Activated CD4-positive, alpha-beta T cell treated with anti-CD3 and anti-CD28 coated beads, Interleukin-2, amount 50 U/mL, for 48 hours (primary cell): ENCODE measurements around the gene POLK.

Source experiments
- DNase-seq, 2 experiments: peaks; one replicate each; pipeline ENCODE4 v3.0.0-alpha.2; 2020

The POLK gene

DNA sequence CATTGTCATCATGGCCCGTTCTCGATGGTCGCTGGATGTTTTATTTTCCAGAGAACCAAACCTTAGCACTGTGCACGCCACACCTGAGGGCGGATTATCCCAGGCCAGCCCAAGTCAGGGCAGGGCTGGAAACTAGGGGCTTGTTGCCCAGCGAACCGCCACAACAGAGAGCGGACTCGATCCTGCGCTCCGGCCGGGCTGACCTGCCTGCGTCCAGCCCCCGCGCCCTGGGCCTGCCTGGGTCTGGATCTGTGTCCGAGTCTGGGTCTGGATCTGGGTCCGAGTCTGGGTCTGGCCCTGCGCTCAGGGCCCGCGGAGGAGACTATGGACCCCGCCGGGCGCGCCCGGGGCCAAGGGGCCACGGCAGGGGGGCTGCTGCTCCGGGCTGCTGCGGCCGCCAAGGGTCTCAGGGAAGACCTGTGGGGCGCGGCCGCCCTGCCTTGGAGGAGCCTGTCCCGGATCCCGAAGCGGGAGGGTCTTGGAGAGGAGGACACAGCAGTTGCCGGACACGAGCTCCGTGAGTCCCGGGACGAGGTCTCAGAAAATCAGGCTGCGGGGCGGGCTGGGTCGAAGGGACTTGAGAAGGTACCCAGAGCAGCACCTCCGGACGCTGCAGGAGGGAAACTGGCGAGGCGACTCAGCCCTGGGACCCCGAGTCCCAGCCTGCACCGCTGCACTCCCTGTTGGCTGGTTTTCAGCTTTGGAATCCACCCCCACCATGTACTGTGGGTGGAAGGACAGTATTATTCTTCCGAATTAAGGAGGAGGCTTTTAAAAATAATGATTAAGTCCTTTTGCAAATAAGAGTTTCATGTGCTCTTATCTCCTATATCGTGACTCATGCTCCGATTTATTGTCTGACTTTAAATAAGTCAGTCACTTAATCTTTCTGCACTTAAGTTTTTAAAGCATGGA is 99.9 kb downstream of the POLK start, which contains the start of gene ANKDD1B:
Gene ANKDD1B, plus strand, starts transcription at position 143 of the 915 bp plus-strand sequence. Its CDS starts 182 bp downstream, at position 325.
- DNase-seq, result no peak

DNA sequence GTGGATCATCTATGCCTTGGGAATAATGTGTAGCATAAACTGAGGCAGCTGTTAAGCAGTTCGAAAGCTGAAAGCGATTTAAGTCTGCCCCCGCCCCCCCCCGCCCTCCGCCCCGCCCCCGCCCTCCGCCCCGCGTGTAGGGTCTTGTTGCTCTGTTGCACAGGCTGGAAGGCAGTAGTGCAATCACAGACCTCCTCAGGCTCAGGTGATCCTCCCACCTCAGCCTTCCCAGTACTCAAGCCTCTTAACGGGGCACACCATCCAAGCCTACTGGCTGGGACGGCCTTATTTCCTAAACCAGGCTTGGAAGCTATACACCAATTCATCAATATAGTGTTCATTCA is 100.5 kb downstream of the POLK start:
- no peak for DNase-seq

DNA sequence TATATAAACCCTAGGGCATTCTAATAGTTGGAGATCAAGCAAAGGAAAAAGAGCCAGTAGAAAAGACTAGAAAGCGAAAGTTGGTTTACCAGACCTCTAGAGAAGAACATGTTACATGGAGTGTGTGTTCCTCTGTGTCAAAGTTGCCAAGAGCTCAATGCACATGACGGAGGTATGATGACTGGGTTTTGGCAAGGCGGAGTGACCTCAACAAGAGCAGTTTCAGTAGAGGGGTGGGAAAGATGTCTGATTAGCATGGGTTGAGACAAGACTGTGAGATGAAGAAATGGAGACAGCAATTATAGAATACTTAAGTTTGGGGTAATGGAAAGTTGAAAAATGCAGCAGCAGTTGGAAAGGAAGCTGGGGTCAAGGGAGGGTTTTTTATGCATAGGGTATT is 101.2 kb downstream of the POLK start:
- no peak for DNase-seq

DNA sequence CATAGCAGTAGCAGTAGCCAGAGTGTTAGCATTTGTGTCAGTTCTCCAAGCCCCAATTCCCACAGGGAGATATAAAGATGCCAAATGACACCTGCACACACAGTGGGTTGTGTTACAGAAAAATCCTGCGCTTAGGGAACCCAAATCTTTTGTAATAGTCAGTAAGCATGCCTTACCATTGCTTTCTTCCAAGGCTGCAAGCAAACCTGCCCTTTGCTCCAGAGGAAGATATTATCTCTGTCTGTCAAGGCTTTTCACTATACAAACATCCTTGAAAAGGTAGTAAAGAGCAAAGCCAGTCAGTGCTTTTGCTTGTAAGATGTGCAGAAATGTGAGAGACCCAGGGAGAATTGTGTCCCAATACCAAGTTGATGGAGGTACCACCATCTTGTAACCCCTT is 102.5 kb downstream of the POLK start:
- DNase-seq, result no peak

DNA sequence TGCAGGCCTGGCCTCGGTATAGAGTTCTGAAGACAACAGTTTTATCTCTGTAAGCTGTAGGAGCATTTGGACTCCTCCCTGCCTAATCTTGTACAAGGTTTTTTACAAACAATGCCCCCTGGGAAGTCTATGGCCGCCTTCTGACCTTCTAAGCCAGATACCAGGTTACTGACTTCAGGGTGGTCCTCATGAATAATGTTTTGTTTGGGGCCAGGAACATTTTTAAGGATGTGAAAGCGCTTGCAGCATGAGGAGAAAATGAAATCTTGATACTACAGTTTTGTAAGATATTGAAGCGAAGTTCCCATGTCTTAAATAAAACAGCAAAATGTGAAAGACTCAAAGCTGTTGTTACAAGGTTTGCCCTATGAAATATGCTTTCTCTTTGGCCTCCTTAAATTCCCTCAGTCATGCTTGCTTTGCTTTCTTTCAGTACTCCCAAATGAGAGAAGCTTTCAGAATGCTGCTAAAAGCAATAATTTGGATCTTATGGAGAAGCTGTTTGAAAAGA is 104.7 kb downstream of the POLK start:
- DNase-seq, result no peak

DNA sequence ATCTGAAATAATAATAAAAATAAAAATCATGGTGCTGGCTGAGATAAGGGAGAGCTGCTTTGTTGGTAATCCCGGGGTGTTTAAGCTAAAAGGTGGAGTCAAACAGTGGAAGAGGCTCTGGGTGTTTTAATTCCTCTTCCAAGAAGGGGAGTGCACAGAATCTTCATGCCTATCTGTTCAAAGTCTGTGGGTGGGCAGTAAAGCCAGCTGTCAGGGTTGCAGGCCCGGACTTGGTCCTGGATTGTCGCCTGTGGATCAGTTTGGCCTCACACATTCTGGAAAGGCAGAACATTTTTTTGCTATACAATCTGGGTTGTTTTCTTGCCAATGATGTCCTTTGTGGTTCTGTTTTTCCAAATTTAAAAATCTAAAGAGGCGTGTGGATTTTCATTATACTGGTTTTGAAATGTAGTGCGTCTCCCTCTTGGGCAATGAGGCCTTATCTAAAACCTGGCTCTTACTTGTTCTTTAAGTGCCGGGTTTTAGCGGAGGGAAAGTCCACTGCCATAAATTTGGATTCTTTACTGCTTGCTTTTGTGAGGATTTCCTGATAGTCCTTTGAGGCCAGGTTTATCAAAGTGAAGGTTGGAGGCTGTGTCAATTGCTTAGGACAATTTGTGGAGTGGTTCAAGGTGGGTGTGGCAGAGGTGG is 105.4 kb downstream of the POLK start:
- DNase-seq, result no peak

DNA sequence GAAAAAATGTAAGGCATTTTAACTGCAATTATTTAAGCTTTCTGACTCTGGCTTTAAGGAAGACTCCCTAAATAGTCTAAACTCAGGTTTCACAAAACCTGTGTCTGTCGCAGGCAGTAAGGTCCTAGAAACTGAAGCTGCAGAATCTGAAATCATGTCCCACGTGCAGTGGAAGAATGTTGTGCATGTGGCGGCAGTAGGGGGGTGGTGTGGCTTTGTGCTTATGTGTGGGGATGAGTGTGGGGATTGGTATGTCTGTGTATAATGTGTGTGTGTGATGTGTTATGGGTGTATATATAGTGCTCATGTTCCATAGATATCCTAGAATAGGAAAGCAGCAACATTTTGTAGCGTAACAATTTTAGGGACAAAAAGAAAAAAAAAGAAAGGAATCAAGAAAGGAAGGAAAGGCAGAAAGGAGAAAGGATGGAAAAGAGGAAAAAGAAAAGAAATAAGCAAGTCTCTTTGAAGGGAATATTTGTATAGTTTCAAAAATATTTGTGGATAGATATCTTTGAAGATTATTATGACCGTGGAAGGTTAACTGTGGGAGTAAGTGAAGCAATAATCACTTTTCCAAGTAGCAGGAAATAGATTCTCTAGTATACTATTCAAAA is 106.2 kb downstream of the POLK start:
- no peak for DNase-seq

DNA sequence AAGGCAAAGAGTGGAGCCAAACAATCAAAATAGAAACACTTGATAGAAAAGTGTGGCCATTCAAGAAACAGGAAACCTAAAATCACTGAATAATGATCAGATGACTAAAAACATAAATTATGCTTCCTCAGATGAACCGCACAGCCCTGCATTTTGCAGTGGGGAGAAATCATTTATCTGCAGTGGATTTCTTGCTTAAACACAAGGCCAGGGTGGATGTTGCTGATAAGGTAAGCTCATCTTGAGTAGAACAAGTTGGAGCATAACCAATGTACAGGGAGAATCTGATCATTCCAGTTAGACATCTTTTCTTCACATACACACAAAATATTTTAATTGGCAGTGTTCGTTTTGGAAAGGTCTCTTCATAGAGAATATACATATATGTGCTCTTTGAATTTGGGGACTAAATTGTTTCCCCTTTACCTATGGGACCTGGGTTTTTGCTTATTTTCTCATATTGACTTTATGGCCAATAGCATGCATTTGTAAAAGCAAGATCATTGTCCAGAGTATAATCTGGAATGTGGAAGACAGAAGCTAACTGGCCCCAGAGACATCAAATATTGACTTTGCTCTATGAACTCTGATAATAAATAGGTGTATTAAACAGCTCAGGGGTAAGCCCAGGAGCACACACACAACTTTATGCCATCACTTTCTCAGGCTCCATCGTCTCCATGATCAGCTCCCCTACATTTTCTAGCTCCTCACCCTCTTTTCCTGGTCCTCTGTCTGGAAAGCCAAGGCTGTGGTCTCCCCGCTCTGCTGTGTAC is 108.7 kb downstream of the POLK start:
- DNase-seq, result no peak

DNA sequence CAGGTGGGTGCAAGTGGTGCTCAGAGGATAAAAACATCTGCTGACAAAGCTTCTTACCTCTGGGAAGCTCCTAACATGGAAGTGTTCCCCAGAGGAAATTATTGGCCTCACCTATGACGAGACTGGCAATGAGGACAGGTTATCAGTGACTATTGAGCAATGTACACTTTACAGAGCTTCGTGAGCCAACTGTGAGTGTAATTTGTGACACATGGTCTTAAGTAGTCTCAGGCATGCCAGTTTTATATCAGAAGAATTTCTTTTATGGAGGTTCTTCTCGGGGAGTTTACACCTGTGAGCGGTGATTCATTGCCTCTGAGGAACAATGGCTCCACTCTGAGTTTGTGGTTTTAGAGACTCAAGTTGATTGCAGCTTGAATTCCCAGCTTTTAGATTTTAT is 110.9 kb downstream of the POLK start:
- no peak for DNase-seq

DNA sequence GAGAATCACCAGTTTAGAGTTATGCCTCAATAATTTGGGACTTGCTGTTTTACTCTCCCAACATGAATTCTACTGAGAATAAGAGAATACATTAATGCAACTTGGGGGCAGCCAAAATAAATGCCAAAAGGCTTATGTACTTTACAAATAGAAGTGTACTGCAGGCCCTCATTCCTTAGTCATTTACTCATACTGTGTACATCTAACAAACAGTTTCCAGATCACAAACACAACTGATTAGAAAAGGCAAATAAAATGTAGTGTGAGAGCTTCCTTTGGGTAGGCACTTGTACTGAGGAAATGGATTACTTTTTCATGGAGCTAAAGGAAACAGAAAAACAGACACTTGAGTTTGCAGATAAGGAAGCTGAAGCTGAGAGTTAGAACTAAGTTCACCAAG is 112.2 kb downstream of the POLK start:
- no peak for DNase-seq

DNA sequence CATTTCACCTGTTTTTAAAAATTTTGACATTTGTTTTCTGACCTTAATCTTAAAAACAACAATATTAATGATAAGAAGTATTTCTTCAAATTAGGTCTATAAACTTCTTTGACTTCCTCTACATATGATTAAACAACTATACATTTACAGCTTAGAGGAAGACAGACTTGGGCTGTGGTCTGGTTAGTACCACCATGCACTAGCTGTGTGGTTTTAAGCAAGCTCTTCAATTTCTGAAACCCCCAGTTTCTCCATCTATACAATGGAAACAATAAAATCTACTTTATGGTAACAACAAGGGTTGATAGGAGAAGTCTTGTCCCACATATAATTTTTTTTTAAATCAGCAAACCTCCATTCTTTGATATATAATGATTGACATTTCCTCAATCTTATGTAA is 115.3 kb downstream of the POLK start:
- DNase-seq, result no peak

DNA sequence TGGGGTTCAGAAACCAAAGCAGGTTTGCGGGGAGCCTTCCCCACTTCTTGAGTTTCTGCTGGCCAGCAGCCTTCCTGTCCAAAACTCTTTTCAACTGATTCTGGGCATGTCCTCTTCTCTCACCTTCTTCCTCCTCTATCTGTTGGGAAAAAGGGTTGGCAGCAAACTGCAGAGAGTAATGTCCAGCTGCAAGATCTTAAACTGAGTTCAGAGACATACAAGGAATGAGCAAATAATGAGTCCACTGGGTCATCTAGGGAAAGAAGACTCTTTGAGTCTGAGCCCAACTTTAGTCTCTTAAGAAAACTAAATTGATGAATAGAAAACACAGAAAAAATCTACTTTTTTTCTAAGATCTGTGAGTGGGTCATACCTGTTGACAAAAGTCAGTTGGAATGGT is 116.1 kb downstream of the POLK start:
- no peak for DNase-seq

DNA sequence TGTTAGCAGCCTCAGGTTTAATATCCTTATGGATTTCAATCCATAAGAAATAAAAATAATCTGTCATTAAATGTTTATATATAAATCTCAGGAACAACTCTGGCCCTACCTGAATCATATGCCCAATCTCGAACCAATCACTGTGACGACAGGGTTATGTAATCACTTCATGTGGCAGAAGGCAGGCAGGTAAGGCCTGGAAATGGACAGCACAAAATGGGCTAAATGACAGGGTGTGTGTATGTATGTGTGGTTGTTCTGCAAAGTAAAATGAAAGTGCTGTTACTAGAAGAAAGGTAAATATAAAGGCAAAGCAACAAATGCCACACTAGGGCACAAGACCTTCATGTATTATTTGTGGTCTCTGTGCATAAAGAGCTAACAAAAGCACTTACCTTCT is 119.2 kb downstream of the POLK start:
- DNase-seq, result no peak

DNA sequence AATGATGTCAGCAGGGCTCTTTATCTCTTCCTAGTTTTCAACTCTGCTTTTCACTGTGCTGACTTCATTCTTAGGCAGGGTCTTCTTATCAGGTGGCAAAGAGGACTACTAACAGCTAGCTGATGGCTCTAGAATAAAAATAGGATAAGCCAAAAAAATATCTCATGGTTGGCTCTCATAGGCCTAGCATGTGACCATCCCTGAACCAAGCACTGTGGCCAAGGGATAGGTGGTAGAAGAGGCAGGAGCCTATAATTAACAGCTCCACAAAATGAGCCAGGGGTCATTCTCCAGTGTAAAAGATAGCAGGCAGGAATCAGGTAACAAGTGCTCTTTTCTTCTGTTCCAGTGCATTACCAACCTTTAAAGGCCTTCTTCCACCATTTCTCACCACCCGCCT is 120.6 kb downstream of the POLK start:
- no peak for DNase-seq

DNA sequence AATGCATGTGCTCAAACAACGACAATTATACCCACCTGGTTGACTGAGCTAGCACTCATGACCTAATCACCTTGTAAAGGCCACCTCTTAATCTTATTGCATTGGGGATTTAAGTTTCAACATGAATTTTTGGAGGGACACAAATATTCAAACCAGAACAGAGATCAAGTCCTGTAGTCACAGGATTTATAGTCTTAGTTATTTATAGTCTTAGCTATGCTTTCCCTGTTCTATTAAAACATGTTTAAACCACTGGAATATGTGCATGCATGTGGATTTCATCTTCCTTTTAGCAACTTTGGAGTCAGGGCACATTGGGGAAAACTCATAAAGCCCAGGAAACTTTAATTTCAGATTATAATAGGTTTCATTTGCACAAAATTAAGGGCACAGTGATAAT is 126.3 kb downstream of the POLK start:
- no peak for DNase-seq

DNA sequence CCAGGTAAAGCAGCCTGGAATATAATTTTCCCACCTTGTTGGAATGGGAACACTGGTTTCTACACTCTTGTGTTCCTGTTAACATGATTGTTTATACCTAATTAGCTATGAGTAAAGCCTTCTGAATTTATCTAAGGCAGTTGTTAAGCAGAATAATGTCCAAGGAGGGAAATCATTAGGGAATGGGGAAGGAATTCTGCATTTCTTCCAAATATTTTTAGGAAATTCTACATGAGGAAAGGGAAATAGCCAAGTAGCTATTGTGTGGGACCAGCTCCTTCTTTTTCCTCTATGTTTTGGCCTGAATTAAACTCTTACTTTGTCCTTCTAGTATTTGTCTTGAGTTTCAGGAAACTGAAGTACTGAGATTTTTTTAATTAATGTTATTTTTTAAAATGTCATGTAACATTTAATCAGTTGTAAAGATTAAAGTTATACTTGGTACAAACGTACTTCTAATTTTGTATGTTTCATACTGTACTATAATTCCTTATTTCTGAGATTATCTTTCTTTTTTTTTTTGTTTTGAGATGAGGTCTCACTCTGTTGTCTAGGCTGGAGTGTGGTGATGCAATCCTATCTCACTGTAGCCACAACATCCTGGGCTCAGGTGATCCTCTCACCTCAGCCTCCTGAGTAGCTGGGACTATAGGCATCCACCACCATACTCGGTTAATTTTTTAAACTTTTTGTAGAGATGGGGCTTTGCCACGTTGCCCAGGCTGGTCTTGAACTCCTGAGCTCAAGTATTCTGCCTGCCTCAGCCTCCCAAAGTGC is 128.0 kb downstream of the POLK start:
- DNase-seq, result no peak

DNA sequence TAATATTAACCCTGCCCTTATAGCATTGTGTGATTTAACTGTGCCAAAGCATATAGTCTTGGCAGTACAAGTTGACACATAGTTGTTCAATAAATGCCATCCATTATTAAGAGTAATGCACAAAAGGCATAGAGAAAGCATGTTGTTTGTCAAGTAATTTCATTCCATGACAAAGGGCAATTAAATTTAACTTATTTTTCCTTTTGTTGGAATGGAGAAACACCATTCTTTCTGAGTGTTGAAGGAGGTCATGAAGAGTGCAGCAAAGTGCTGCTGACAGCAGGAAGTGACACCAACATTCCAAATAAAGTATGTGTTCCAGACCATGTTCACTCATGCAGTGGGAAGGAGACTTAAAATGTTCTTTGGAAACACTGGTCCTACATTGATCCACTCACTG is 128.7 kb downstream of the POLK start:
- DNase-seq, result no peak

DNA sequence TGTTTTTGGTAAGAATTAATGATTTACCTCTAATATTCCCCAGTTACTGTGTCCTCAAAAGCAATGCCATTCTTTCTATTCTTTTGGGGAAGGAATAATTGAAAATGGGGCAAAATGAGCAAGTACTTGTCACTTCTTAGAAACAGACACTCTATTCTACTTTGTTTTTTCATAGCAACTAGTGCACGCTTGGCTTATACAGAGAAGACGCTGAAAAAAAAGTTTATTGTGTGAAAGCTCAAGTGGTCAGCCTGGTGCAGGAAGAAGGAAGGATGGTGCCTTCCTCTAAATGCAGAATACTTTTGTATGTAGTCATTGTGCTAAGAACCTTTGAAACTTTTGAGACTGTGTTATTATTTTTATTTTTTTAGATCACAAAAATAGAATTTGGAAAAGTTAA is 129.1 kb downstream of the POLK start:
- DNase-seq, result no peak

DNA sequence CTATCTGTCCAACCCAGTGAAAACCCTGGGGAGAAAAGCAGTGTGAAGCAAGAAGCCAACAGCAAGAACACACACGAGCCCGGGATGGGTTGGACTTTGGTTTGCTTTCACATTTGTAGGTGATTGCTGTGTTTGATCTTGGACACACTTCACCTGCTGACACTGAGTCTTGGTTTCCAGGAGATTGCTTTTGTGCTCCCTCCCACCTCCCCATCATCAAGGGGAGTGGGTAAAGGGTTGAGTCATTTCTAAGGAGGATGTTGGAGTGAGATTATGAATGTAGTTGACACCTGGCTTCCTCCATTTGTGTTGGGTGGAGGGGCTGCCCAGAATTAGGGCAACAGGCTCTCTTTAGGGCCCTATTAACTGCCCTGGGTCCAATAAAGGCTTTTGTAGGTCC is 137.0 kb downstream of the POLK start:
- no peak for DNase-seq
